HEK293 (cell line): ENCODE data around the gene XG.
"Not testable (repeated sequence)": the region's sequence is repeated elsewhere in the genome, so short reads cannot be mapped to it uniquely, and the experiment has no call there.

Source experiments
- CTCF ChIA-PET: fragments of 350-600 bp; formaldehyde crosslinking; extraction: SDS; loops from one replicate; lab custom pipeline; 2021; ENCODE audit warnings: antibody characterized with exemption; lab: Yijun Ruan, JAX
- POLR2A ChIA-PET: fragments of 300-600 bp; formaldehyde crosslinking; extraction: SDS; loops from one replicate; lab custom pipeline; 2020; ENCODE audit warnings: antibody characterized with exemption, inconsistent platforms; lab: Yijun Ruan, JAX
- H3K27ac ChIP-seq: fragments of 200-500 bp; sonication (Bioruptor generic); 2 replicates; pipeline ENCODE4 v1.5.1; 2014; ENCODE audit warnings: low read depth, low read length, control low read depth, inconsistent platforms; ENCODE audit errors: extremely low read depth
- H3K36me3 ChIP-seq, 2 experiments: fragments of 200-500 bp in 1 of 2; sonication (Bioruptor generic) in 1 of 2; 1 replicate in 1 of 2; 2 replicates in 1 of 2; pipeline ENCODE4 v1.5.1; 2014 to 2017; ENCODE audit warnings: inconsistent platforms in 2 of 2, low read length in 2 of 2; ENCODE audit not compliant: control insufficient read depth in 2 of 2, insufficient read depth in 1 of 2
- H3K4me1 ChIP-seq: fragments of 200-500 bp; sonication (Bioruptor generic); 2 replicates; pipeline ENCODE4 v1.5.1; 2014; ENCODE audit warnings: mild to moderate bottlenecking, low read length, inconsistent platforms; ENCODE audit not compliant: control insufficient read depth, insufficient read depth
- H3K4me3 ChIP-seq: 2 replicates; pipeline ENCODE4 v1.5.1; 2011; ENCODE audit warnings: low read depth, mild to moderate bottlenecking, control low read depth, low read length, moderate library complexity
- H3K9me3 ChIP-seq: fragments of 200-500 bp; sonication (Bioruptor generic); 2 replicates; pipeline ENCODE4 v1.5.1; 2014; ENCODE audit warnings: low read depth, low read length, inconsistent platforms; ENCODE audit not compliant: control insufficient read depth, insufficient read depth
- YY2 ChIP-seq: fragments of 450-650 bp; formaldehyde crosslinking; IDR thresholded peaks from 2 replicates; pipeline ENCODE4 v1.5.1; 2016; ENCODE audit warnings: missing biosample characterization, missing genetic modification characterization
- ZBTB20 ChIP-seq: fragments of 450-650 bp; formaldehyde crosslinking; IDR thresholded peaks from 2 replicates; pipeline ENCODE4 v1.5.1; 2016; ENCODE audit warnings: missing biosample characterization, missing genetic modification characterization
- ZNF112 ChIP-seq: fragments of 450-650 bp; formaldehyde crosslinking; IDR thresholded peaks from 2 replicates; pipeline ENCODE4 v1.5.0; 2017; ENCODE audit warnings: missing biosample characterization, missing genetic modification characterization
- ZNF18 ChIP-seq: fragments of 450-650 bp; formaldehyde crosslinking; IDR thresholded peaks from 2 replicates; pipeline ENCODE4 v1.5.1; 2016; ENCODE audit warnings: missing biosample characterization, missing genetic modification characterization
- ZNF426 ChIP-seq: fragments of 450-650 bp; formaldehyde crosslinking; IDR thresholded peaks from 2 replicates; pipeline ENCODE4 v1.5.1; 2017; ENCODE audit warnings: missing biosample characterization, missing genetic modification characterization, mild to moderate bottlenecking, inconsistent platforms, moderate library complexity
- TF ChIP-seq, protein P1 (sequence below): fragments of 450-650 bp; formaldehyde crosslinking; conservative IDR thresholded peaks from 2 replicates; pipeline ENCODE4 v1.5.1; 2016; ENCODE audit warnings: low read depth, missing biosample characterization, missing genetic modification characterization

The XG gene

DNA sequence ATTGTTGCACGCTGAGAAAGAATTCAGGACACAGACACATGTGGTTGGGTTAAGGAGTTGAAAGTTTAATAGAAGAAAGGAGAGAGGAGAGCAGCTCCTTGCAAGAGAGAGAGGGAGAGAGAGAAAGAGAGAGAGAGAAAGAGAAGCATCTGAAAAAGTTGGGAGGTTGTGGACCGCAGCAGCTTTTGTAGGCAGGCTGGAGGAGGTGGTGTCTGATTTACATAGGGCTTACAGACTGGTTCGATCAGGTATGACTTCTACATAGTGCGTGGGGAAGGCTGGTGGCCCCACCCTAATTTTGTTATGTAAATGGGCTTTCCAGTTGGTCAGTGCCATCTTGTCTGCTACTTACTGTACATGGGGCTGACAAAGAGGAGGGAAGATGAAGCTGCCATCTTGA lies 49.4 kb downstream of the XG start:
- ChIA-PET CTCF (no interaction called here), POLR2A (no interaction called here)
- Histone ChIP-seq H3K4me1 (no peaks in the 10 kb centered on the region), H3K27ac (no peak overlapping the region), H3K9me3 (no peaks in the 10 kb centered on the region), H3K36me3 (no peaks in the 10 kb centered on the region), H3K4me3 (no peak overlapping the region)
- TF ChIP-seq ZNF426 (tag by site-specific recombination) (no peak), ZNF112 (tag by site-specific recombination) (no peak), ZBTB20 (tag by site-specific recombination) (no peak), YY2 (tag by site-specific recombination) (no peak)

DNA sequence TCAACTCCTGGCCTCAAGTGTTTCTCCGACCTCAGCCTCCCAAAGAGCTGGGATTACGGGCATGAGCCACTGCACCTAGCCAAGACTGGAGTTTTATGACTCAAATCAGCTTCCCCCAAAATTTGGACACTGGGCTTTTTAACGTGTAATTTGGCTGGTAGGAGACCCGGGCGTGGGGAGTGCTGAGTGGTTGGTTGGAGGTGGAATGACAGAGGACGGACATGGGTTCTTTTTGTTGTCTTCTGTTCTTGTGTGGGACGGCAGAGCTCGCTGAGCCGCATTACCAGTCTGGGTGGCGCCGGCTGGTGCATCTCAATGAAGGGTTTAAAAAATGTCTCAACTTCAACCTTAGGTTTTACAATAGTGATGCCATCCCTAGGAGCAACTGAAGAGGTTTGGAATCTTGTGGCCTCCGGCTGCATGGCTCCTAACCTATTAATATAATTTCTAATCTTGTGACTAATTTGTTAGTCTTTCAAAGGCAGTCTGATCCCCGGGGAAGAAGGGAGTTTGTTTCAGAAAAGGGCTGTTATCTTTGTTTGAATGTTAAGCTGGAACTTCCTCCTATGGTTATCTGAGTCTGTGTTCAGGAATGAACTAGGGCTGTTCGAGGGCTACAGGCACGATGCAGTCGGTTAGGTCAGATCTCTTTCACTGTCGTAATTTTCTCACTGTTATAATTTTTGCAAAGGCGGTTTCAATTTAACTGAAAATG lies 50.7 kb downstream of the XG start:
- H3K36me3 ChIP-seq, H3K9me3 ChIP-seq, H3K4me3 ChIP-seq, CTCF ChIA-PET, H3K4me1 ChIP-seq, POLR2A ChIA-PET, H3K27ac ChIP-seq: not testable (repeated sequence)

GRCh38 chrX:2803486-2803885 lies 51.6 kb downstream of the XG start:
- POLR2A ChIA-PET, H3K4me1 ChIP-seq, H3K4me3 ChIP-seq, H3K36me3 ChIP-seq, H3K9me3 ChIP-seq, CTCF ChIA-PET, H3K27ac ChIP-seq: not testable (repeated sequence)

GRCh38 chrX:2804106-2804843 lies 52.4 kb downstream of the XG start:
- CTCF ChIA-PET, H3K4me3 ChIP-seq, H3K4me1 ChIP-seq, H3K9me3 ChIP-seq, H3K36me3 ChIP-seq, H3K27ac ChIP-seq, POLR2A ChIA-PET: not testable (repeated sequence)

DNA sequence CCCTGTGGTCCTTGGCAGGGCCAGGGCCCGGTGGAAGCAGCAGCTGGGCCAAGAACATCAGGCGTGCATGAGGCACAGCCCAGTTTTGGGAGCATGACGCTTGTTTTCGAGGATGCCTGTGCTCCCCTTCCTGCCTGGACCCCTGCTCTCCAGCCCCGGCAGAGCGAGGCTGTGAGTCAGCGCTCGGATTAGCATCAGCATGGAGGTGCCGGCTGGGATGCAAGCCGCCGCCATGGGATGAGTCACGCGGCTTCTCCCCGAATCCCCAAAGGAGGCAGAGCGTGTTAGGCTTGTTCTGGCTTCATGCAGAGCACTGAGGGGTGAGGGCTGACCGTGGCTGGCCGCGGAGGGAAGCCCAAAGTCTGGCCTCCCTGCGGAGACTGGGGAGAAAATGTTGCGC lies 53.0 kb downstream of the XG start:
- H3K4me1 ChIP-seq, POLR2A ChIA-PET, H3K36me3 ChIP-seq, H3K9me3 ChIP-seq, H3K4me3 ChIP-seq, H3K27ac ChIP-seq, CTCF ChIA-PET: not testable (repeated sequence)

GRCh38 chrX:2811271-2811670 lies 59.4 kb downstream of the XG start:
- no peak overlapping the region for H3K27ac ChIP-seq
- ChIA-PET POLR2A (no interaction called here), CTCF (no interaction called here)
- no peaks in the 10 kb centered on the region for H3K4me1 ChIP-seq
- H3K9me3 ChIP-seq = no peaks in the 10 kb centered on the region
- TF ChIP-seq, protein P1, sequence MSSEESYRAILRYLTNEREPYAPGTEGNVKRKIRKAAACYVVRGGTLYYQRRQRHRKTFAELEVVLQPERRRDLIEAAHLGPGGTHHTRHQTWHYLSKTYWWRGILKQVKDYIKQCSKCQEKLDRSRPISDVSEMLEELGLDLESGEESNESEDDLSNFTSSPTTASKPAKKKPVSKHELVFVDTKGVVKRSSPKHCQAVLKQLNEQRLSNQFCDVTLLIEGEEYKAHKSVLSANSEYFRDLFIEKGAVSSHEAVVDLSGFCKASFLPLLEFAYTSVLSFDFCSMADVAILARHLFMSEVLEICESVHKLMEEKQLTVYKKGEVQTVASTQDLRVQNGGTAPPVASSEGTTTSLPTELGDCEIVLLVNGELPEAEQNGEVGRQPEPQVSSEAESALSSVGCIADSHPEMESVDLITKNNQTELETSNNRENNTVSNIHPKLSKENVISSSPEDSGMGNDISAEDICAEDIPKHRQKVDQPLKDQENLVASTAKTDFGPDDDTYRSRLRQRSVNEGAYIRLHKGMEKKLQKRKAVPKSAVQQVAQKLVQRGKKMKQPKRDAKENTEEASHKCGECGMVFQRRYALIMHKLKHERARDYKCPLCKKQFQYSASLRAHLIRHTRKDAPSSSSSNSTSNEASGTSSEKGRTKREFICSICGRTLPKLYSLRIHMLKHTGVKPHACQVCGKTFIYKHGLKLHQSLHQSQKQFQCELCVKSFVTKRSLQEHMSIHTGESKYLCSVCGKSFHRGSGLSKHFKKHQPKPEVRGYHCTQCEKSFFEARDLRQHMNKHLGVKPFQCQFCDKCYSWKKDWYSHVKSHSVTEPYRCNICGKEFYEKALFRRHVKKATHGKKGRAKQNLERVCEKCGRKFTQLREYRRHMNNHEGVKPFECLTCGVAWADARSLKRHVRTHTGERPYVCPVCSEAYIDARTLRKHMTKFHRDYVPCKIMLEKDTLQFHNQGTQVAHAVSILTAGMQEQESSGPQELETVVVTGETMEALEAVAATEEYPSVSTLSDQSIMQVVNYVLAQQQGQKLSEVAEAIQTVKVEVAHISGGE (tag by site-specific recombination) = no peak
- TF ChIP-seq ZNF18 (tag by site-specific recombination) = no peak
- H3K4me3 ChIP-seq = no peak overlapping the region
- no peaks in the 10 kb centered on the region for H3K36me3 ChIP-seq
